GM23338 (cell line): Measurements from ENCODE around the gene EMC6. TPM values are rescaled to one million over a fixed set of nuclear protein-coding genes. Genes with fewer than 3 reads are reported as not detected.
"Not testable (repeated sequence)": the region's sequence is repeated elsewhere in the genome, so short reads cannot be mapped to it uniquely, and the experiment has no call there.

Experiments used
- ATAC-seq: fragments of 200-7000 bp; cut with Tn5 transposase; 3 replicates; pipeline ENCODE4 v1.9.1; 2020
- DNase-seq: peaks from one replicate; pipeline ENCODE4 v3.0.0-alpha.2; 2015; ENCODE audit warnings: low spot score
- H2AFZ ChIP-seq: fragments of 200-600 bp; sonication (generic); 2 replicates; pipeline ENCODE4 v1.8.0; 2016; ENCODE audit warnings: antibody characterized with exemption, mild to moderate bottlenecking, moderate library complexity
- H3F3A ChIP-seq: fragments of 200-600 bp; sonication (generic); replicated peaks from 2 replicates; pipeline ENCODE4 v1.8.0; 2017; ENCODE audit warnings: antibody characterized with exemption, mixed run types, low read depth
- H3K27ac ChIP-seq: fragments of 200-600 bp; sonication (generic); 2 replicates; pipeline ENCODE4 v1.6.1; 2016; ENCODE audit warnings: low read depth
- H3K27me3 ChIP-seq: fragments of 200-600 bp; sonication (generic); 2 replicates; pipeline ENCODE4 v1.8.0; 2016; ENCODE audit warnings: mild to moderate bottlenecking, mixed run types, moderate library complexity; ENCODE audit not compliant: insufficient read depth
- H3K36me3 ChIP-seq: fragments of 200-600 bp; sonication (generic); 2 replicates; pipeline ENCODE4 v1.8.0; 2016; ENCODE audit warnings: mild to moderate bottlenecking; ENCODE audit not compliant: insufficient read depth
- H3K4me1 ChIP-seq: fragments of 200-600 bp; sonication (generic); 2 replicates; pipeline ENCODE4 v1.8.0; 2016; ENCODE audit warnings: mild to moderate bottlenecking, moderate library complexity; ENCODE audit not compliant: insufficient read depth
- H3K4me2 ChIP-seq: fragments of 200-600 bp; sonication (generic); 2 replicates; pipeline ENCODE4 v1.7.1; 2017; ENCODE audit warnings: mixed run types
- H3K4me3 ChIP-seq: fragments of 200-600 bp; sonication (generic); 2 replicates; pipeline ENCODE4 v1.6.1; 2016; ENCODE audit warnings: mixed run types
- H3K79me2 ChIP-seq: fragments of 200-600 bp; sonication (generic); replicated peaks from 2 replicates; pipeline ENCODE4 v1.8.0; 2017; ENCODE audit warnings: mild to moderate bottlenecking; ENCODE audit not compliant: insufficient read depth
- H3K9me2 ChIP-seq: fragments of 200-600 bp; sonication (generic); 2 replicates; pipeline ENCODE4 v1.8.0; 2017; ENCODE audit not compliant: insufficient read depth
- H4K20me1 ChIP-seq: fragments of 200-600 bp; sonication (generic); replicated peaks from 2 replicates; pipeline ENCODE4 v1.8.0; 2017; ENCODE audit warnings: mild to moderate bottlenecking; ENCODE audit not compliant: insufficient read depth
- H3K27ac Mint-ChIP-seq: 2 replicates; pipeline ENCODE4 v1.8.0; 2020; ENCODE audit warnings: inconsistent platforms, mild to moderate bottlenecking, moderate library complexity, mixed read lengths
- H3K27me3 Mint-ChIP-seq: 3 replicates; pipeline ENCODE4 v1.8.0; 2022; ENCODE audit warnings: low read depth, mild to moderate bottlenecking, moderate library complexity, mixed read lengths, inconsistent platforms; ENCODE audit not compliant: insufficient read depth, poor library complexity
- H3K36me3 Mint-ChIP-seq: 3 replicates; pipeline ENCODE4 v1.8.0; 2021; ENCODE audit warnings: low read depth, mild to moderate bottlenecking, inconsistent platforms, moderate library complexity, mixed read lengths
- H3K4me1 Mint-ChIP-seq: 3 replicates; pipeline ENCODE4 v1.8.0; 2020; ENCODE audit warnings: mild to moderate bottlenecking, inconsistent platforms, mixed read lengths
- H3K4me3 Mint-ChIP-seq: 3 replicates; pipeline ENCODE4 v1.8.0; 2021; ENCODE audit warnings: moderate library complexity, mild to moderate bottlenecking, inconsistent platforms, mixed read lengths
- H3K9me3 Mint-ChIP-seq: 3 replicates; pipeline ENCODE4 v1.8.0; 2020; ENCODE audit warnings: moderate library complexity, mild to moderate bottlenecking, inconsistent platforms, mixed read lengths
- CREB1 ChIP-seq: fragments of 250-450 bp; sonication (Bioruptor Pico); IDR thresholded peaks from 2 replicates; pipeline ENCODE4 v1.5.0; 2020; ENCODE audit warnings: low read depth, mild to moderate bottlenecking, moderate library complexity
- CTCF ChIP-seq, 2 experiments: fragments of 200-600 bp in 1 of 2; sonication (generic) in 1 of 2; conservative IDR thresholded peaks; 2 replicates each; pipeline versions ENCODE4 v1.5.1 to v1.6.1; 2016 to 2017; ENCODE audit warnings: antibody characterized with exemption in 2 of 2, low read depth in 2 of 2, mild to moderate bottlenecking in 2 of 2, moderate library complexity in 1 of 2
- ETS1 ChIP-seq: IDR thresholded peaks from 2 replicates; pipeline ENCODE4 v1.6.1; 2016; ENCODE audit warnings: antibody characterized with exemption
- EZH2 ChIP-seq: fragments of 200-600 bp; sonication (generic); IDR thresholded peaks from one replicate; pipeline ENCODE4 v1.8.0; 2017; ENCODE audit warnings: antibody characterized with exemption, mild to moderate bottlenecking, low read depth; ENCODE audit not compliant: unreplicated experiment
- EZH2phosphoT487 ChIP-seq: fragments of 200-600 bp; sonication (generic); IDR thresholded peaks from one replicate; pipeline ENCODE4 v1.8.1; 2018; ENCODE audit warnings: antibody characterized with exemption; ENCODE audit not compliant: unreplicated experiment
- JUNB ChIP-seq: IDR thresholded peaks from one replicate; pipeline ENCODE4 v1.6.1; 2016; ENCODE audit warnings: antibody characterized with exemption; ENCODE audit not compliant: unreplicated experiment
- NANOG ChIP-seq: IDR thresholded peaks from 2 replicates; pipeline ENCODE4 v1.6.1; 2016; ENCODE audit warnings: antibody characterized with exemption, borderline replicate concordance
- POLR2AphosphoS5 ChIP-seq: IDR thresholded peaks from 2 replicates; pipeline ENCODE4 v1.6.1; 2016; ENCODE audit warnings: antibody characterized with exemption, low read depth
- REST ChIP-seq: IDR thresholded peaks from one replicate; pipeline ENCODE4 v1.6.1; 2018; ENCODE audit warnings: antibody characterized with exemption; ENCODE audit not compliant: unreplicated experiment
- STAT1 ChIP-seq: IDR thresholded peaks from one replicate; pipeline ENCODE4 v1.6.1; 2016; ENCODE audit warnings: antibody characterized with exemption; ENCODE audit not compliant: unreplicated experiment
- ZNF114 ChIP-seq: fragments of 250-450 bp; sonication (Bioruptor Pico); IDR thresholded peaks from 2 replicates; pipeline ENCODE4 v1.5.0; 2020; ENCODE audit warnings: mild to moderate bottlenecking, moderate library complexity
- ZNF331 ChIP-seq: fragments of 250-450 bp; sonication (Bioruptor Pico); IDR thresholded peaks from 2 replicates; pipeline ENCODE4 v1.5.0; 2020; ENCODE audit warnings: low read depth, mild to moderate bottlenecking, moderate library complexity
- polyA plus RNA-seq: library from polyadenylated mRNA; unstranded; fragments of >200 nt; fragmentation: Nextera tagmentation; extraction: Ambion mirVana; gene quantifications from 2 replicates; pipeline ENCODE4 v1.2.1, GENCODE V29; 2016
- total RNA-seq: library from RNA; depleted of rRNA; stranded (reverse); fragments of >200 nt; shearing (Covaris generic); gene quantifications from 2 replicates; pipeline ENCODE4 v1.2.3, GENCODE V29; 2014

EMC6 gene
- total and polyA plus RNA-seq, 2 experiments from 2014 or later = 48.0 to 230 TPM

GRCh38 chr17:3699951-3700350, 31.3 kb downstream of the EMC6 start (continued):
- no peak for TF ChIP-seq CTCF (conservative IDR thresholded peaks at IDR 0.05; ENCODE audit: low read depth in 2 of 2)
- no peak for TF ChIP-seq EZH2
- no peak for TF ChIP-seq POLR2AphosphoS5
- TF ChIP-seq ZNF114 (CRISPR knock-in tag) = no peak
- no peak for TF ChIP-seq EZH2phosphoT487
- TF ChIP-seq NANOG = no peak
- no peak for TF ChIP-seq ZNF331

GRCh38 chr17:3702041-3702539, 33.5 kb downstream of the EMC6 start:
- not testable (repeated sequence) for H3K27ac Mint-ChIP-seq, ATAC-seq, H3K4me3 Mint-ChIP-seq

GRCh38 chr17:3704931-3705717, 36.5 kb downstream of the EMC6 start:
- Histone ChIP-seq H3K4me1 (no peaks in the 10 kb centered on the region), H3F3A (no peaks in the 10 kb centered on the region), H3K9me2 (no peaks in the 10 kb centered on the region), H3K27ac (no peak overlapping the region), H3K4me2 (no peak overlapping the region), H3K27me3 (no peaks in the 10 kb centered on the region), H3K79me2 (no peaks in the 10 kb centered on the region), H3K4me3 (no peak overlapping the region), H4K20me1 (no peaks in the 10 kb centered on the region; the same call in 1 of the 2 replicates), H3K36me3 (no peaks in the 10 kb centered on the region), H2AFZ (no peak overlapping the region)
- peaks cover 15% of the 10 kb centered on the region for H3K27me3 Mint-ChIP-seq
- H3K36me3 Mint-ChIP-seq = peaks cover 14% of the 10 kb centered on the region
- no peak for DNase-seq
- no peak overlapping the region for H3K4me3 Mint-ChIP-seq
- ATAC-seq = no peak
- no peaks in the 10 kb centered on the region for H3K4me1 Mint-ChIP-seq
- no peak overlapping the region for H3K27ac Mint-ChIP-seq
- peaks cover 7% of the 10 kb centered on the region; the same call in 1 of the 3 replicates for H3K9me3 Mint-ChIP-seq
- TF ChIP-seq NANOG (no peak), ETS1 (no peak), CREB1 (CRISPR knock-in tag) (no peak), EZH2 (no peak), ZNF331 (no peak), STAT1 (no peak), POLR2AphosphoS5 (no peak), CTCF (conservative IDR thresholded peaks at IDR 0.05; ENCODE audit: low read depth in 2 of 2) (no peak), REST (no peak), JUNB (no peak)

More at GRCh38 chr17:3702041-3702539, 33.5 kb downstream of the EMC6 start:
- H3K4me2 ChIP-seq, H4K20me1 ChIP-seq, H3K27ac ChIP-seq, H3K27me3 ChIP-seq, H3K79me2 ChIP-seq, H3K36me3 ChIP-seq, H3K4me1 Mint-ChIP-seq, H3K4me1 ChIP-seq, H3K4me3 ChIP-seq, H3K9me2 ChIP-seq, H2AFZ ChIP-seq, DNase-seq, H3F3A ChIP-seq: not testable (repeated sequence)
- H3K36me3 Mint-ChIP-seq = peaks cover 14% of the 10 kb centered on the region
- H3K27me3 Mint-ChIP-seq = peaks cover 24% of the 10 kb centered on the region
- H3K9me3 Mint-ChIP-seq = peaks cover 13% of the 10 kb centered on the region; the same call in 2 of the 3 replicates
